Bronchus fibroblast of lung (primary cell): ENCODE results near the gene ETS1. TPM values are rescaled to one million over a fixed set of nuclear protein-coding genes. Genes with fewer than 3 reads are reported as not detected.

Experiments used
- total RNA-seq: library from RNA; depleted of rRNA; stranded (reverse); fragments of >200 nt; gene quantifications from 2 replicates; pipeline ENCODE4 v1.2.3, GENCODE V29; 2015

Gene ETS1, protein sequence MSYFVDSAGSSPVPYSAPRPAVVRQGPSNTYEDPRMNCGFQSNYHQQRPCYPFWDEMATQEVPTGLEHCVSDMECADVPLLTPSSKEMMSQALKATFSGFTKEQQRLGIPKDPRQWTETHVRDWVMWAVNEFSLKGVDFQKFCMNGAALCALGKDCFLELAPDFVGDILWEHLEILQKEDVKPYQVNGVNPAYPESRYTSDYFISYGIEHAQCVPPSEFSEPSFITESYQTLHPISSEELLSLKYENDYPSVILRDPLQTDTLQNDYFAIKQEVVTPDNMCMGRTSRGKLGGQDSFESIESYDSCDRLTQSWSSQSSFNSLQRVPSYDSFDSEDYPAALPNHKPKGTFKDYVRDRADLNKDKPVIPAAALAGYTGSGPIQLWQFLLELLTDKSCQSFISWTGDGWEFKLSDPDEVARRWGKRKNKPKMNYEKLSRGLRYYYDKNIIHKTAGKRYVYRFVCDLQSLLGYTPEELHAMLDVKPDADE
- 35.5 and 36.1 TPM in 2 replicates for total RNA-seq

DNA sequence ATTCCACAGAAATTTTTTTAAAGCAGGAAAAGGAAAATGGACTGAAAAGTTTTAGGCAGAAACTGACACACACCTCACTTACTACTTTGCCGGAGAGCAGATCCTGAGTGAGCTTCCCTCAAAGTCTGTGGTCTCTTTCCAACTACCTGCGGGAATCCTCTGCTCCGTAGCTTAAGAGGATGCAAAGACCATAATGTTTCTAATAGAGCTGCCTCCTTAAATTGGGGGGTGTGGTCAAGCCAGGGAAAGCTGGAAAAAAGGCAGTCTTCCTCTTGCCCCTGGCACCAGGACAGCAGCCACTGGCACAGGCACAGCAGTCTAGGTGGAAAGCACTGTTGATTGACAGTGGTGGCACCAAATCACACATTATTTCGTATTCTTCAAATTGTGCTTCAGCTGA lies at the start of gene ETS1:
Gene ETS1 (minus strand): TSS at position 144 of the 400 bp plus-strand sequence. CDS start 14,428 bp downstream, outside the sequence.

Other genes starting within 250 kb of the ETS1 start
- gene FLI1, start 106.5 kb upstream of the ETS1 start, total RNA-seq, result 3.0 and 4.8 TPM in 2 replicates